Liver (tissue), 9 donors: Measurements from ENCODE around the gene AFTPH. TPM values are rescaled to one million over a fixed set of nuclear protein-coding genes. Genes with fewer than 3 reads are reported as not detected.

Experiments used
- DNase-seq: peaks from one replicate; pipeline ENCODE4 v3.0.0-alpha.2; 2017; ENCODE audit warnings: low spot score
- H3K27ac ChIP-seq, 2 donors: one replicate each; pipeline ENCODE4 v1.7.0; 2013; ENCODE audit warnings: inconsistent platforms in 2 of 2, low read length in 2 of 2, control low read depth in 1 of 2, low read depth in 1 of 2, mild to moderate bottlenecking in 1 of 2
- H3K27me3 ChIP-seq, 4 donors: one replicate each; pipeline versions ENCODE4 v1.6.1 to v1.7.0; 2013; ENCODE audit warnings: low read length in 3 of 4, inconsistent platforms in 1 of 4, mild to moderate bottlenecking in 1 of 4, moderate library complexity in 1 of 4; ENCODE audit not compliant: control insufficient read depth in 4 of 4, insufficient read depth in 4 of 4
- H3K36me3 ChIP-seq, 4 donors: one replicate each; pipeline versions ENCODE4 v1.6.1 to v1.7.0; 2013; ENCODE audit warnings: low read length in 3 of 4, mild to moderate bottlenecking in 3 of 4, low read depth in 1 of 4, moderate library complexity in 1 of 4; ENCODE audit not compliant: control insufficient read depth in 4 of 4, insufficient read depth in 3 of 4
- H3K4me1 ChIP-seq, 4 donors: one replicate each; pipeline versions ENCODE4 v1.6.1 to v1.7.0; 2013; ENCODE audit warnings: low read length in 3 of 4, mild to moderate bottlenecking in 3 of 4, moderate library complexity in 1 of 4; ENCODE audit not compliant: control insufficient read depth in 4 of 4, insufficient read depth in 4 of 4
- H3K4me3 ChIP-seq, 3 donors: one replicate each; pipeline versions ENCODE4 v1.6.1 to v1.7.0; 2013; ENCODE audit warnings: low read length in 3 of 3, control low read depth in 1 of 3, low read depth in 1 of 3, mild to moderate bottlenecking in 1 of 3
- H3K9ac ChIP-seq, 2 donors: one replicate each; pipeline ENCODE4 v1.7.0; 2013; ENCODE audit warnings: low read length in 2 of 2, mild to moderate bottlenecking in 2 of 2, moderate library complexity in 2 of 2, control low read depth in 1 of 2, low read depth in 1 of 2
- H3K9me3 ChIP-seq, 4 donors: one replicate each; pipeline versions ENCODE4 v1.6.1 to v1.7.0; 2013; ENCODE audit warnings: low read length in 3 of 4; ENCODE audit not compliant: control insufficient read depth in 4 of 4
- CTCF ChIP-seq: fragments of 150-350 bp; IDR thresholded peaks from 2 replicates; pipeline ENCODE4 v1.5.1; 2017; ENCODE audit warnings: improper control_type of control experiment, low read depth, low read length; ENCODE audit not compliant: missing input control
- EGR1 ChIP-seq, 2 donors: IDR thresholded peaks; 2 replicates each; pipeline ENCODE4 v1.6.1; 2016 to 2018; ENCODE audit warnings: antibody characterized with exemption in 2 of 2, low read depth in 2 of 2
- FOXA1 ChIP-seq: IDR thresholded peaks from 2 replicates; pipeline ENCODE4 v1.6.1; 2016; ENCODE audit warnings: antibody characterized with exemption
- FOXA2 ChIP-seq: IDR thresholded peaks from 2 replicates; pipeline ENCODE4 v1.6.1; 2016; ENCODE audit warnings: antibody characterized with exemption
- GABPA ChIP-seq, 2 donors: IDR thresholded peaks in 1 of 2; conservative IDR thresholded peaks in 1 of 2; 2 replicates each; pipeline ENCODE4 v1.6.1; 2016; ENCODE audit warnings: antibody characterized with exemption in 2 of 2, mild to moderate bottlenecking in 1 of 2, moderate library complexity in 1 of 2
- HNF4A ChIP-seq, 2 donors: conservative IDR thresholded peaks; 2 replicates each; pipeline ENCODE4 v1.6.1; 2016; ENCODE audit warnings: antibody characterized with exemption in 2 of 2, mild to moderate bottlenecking in 2 of 2
- JUND ChIP-seq, 2 donors: IDR thresholded peaks; 2 replicates each; pipeline ENCODE4 v1.6.1; 2016; ENCODE audit warnings: antibody characterized with exemption in 2 of 2
- NR2F2 ChIP-seq: IDR thresholded peaks from 2 replicates; pipeline ENCODE4 v1.6.1; 2016; ENCODE audit warnings: antibody characterized with exemption
- RAD21 ChIP-seq, 2 donors: IDR thresholded peaks; 2 replicates each; pipeline ENCODE4 v1.6.1; 2016; ENCODE audit warnings: antibody characterized with exemption in 2 of 2, mild to moderate bottlenecking in 2 of 2
- RXRA ChIP-seq, 2 donors: IDR thresholded peaks; 2 replicates each; pipeline ENCODE4 v1.6.1; 2017 to 2018; ENCODE audit warnings: antibody characterized with exemption in 2 of 2, mild to moderate bottlenecking in 1 of 2
- TAF1 ChIP-seq: conservative IDR thresholded peaks from 2 replicates; pipeline ENCODE4 v1.6.1; 2016; ENCODE audit warnings: antibody characterized with exemption, mild to moderate bottlenecking
- YY1 ChIP-seq: IDR thresholded peaks from 2 replicates; pipeline ENCODE4 v1.6.1; 2016; ENCODE audit warnings: antibody characterized with exemption, mild to moderate bottlenecking
- WGBS: extraction: QIAGEN DNeasy Blood & Tissue Kit; methylation state at CpG from one replicate; pipeline ENCODE4 v1.1.7; 2013; 5-methylcytosine and 5-hydroxymethylcytosine counted together
- polyA plus RNA-seq, 2 donors: library from polyadenylated mRNA; stranded (reverse) in 1 of 2; unstranded in 1 of 2; fragments of 200-250 nt in 1 of 2; fragments of >200 nt in 1 of 2; fragmentation: Nextera tagmentation in 1 of 2; extraction: Ambion mirVana in 1 of 2; gene quantifications; one replicate each; pipeline versions ENCODE4 v1.2.1 to v1.2.3, GENCODE V29; 2013 to 2015
- total RNA-seq, 2 donors: library from RNA; depleted of rRNA; stranded (reverse); fragments of >200 nt; gene quantifications; one replicate each; pipeline ENCODE4 v1.2.3, GENCODE V29; 2014
- TF ChIP-seq, protein P1 (sequence below): IDR thresholded peaks from 2 replicates; pipeline ENCODE4 v1.6.1; 2016; ENCODE audit warnings: antibody characterized with exemption
- TF ChIP-seq, protein P2 (sequence below): IDR thresholded peaks from 2 replicates; pipeline ENCODE4 v1.6.1; 2016; ENCODE audit warnings: antibody characterized with exemption
- TF ChIP-seq, protein P3 (sequence below): IDR thresholded peaks from 2 replicates; pipeline ENCODE4 v1.6.1; 2016; ENCODE audit warnings: antibody characterized with exemption
- TF ChIP-seq, protein P4 (sequence below): IDR thresholded peaks from 2 replicates; pipeline ENCODE4 v1.6.1; 2016; ENCODE audit warnings: antibody characterized with exemption, mild to moderate bottlenecking
- donor health status: healthy.
- donor health status: healthy.
- donor health status: healthy.
- donor health status: healthy.
- donor health status: healthy.

Gene AFTPH
- total and polyA plus RNA-seq, 4 donors, result 10.5 to 27.9 (median 20.6) TPM

- no peaks in the 10 kb centered on the region for H3K9me3 ChIP-seq
- no peak overlapping the region for H3K27ac ChIP-seq
- 53% methylated on average over 3 of the region's 3 CpGs for WGBS
- no peaks in the 10 kb centered on the region for H3K27me3 ChIP-seq
- peaks cover 12 to 37% (median 26%) of the 10 kb centered on the region in 4 donors for H3K4me1 ChIP-seq
- H3K36me3 ChIP-seq, result no peaks in the 10 kb centered on the region
- peak in 1 of 2 donors; percentile 9 for TF ChIP-seq HNF4A (conservative IDR thresholded peaks at IDR 0.05)
- TF ChIP-seq GABPA (IDR thresholded peaks at IDR 0.05 in 1 of 2, conservative IDR thresholded peaks at IDR 0.05 in 1 of 2), result no peak
- peak in 1 of 2 donors; percentile 4 for TF ChIP-seq RXRA (IDR thresholded peaks at IDR 0.05)
- H3K4me3 ChIP-seq, result no peak overlapping the region
- peak overlapping the region in 1 of 2 donors; percentile 7 for H3K9ac ChIP-seq
- no peak for DNase-seq
Measured at GRCh38 chr2:64534363-64534762, 10.2 kb downstream of the AFTPH start.

DNA sequence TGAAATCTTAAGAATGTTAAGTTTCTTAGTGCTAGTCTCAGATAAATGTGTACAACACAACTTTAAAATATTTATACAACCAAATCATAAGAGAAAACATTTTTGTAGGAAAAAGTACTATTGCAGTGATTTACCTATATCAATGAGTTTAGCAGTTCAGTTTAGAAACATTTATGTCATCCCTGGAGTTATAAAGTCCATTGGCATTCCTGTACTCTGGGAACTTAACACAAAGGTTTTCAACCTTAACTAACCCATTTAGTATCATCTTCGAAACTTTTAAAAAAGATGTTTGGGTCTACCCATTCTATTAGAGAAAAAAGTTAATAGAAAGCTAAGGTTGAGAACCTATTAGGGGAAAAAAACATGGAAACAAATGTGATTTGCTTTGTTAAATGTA is 10.9 kb downstream of the AFTPH start:
- no peak for TF ChIP-seq YY1
- no peak for TF ChIP-seq NR2F2
- TF ChIP-seq RXRA (IDR thresholded peaks at IDR 0.05), result peak in 1 of 2 donors; percentile 20
- TF ChIP-seq GABPA (IDR thresholded peaks at IDR 0.05 in 1 of 2, conservative IDR thresholded peaks at IDR 0.05 in 1 of 2), result no peak
- TF ChIP-seq, protein P1, sequence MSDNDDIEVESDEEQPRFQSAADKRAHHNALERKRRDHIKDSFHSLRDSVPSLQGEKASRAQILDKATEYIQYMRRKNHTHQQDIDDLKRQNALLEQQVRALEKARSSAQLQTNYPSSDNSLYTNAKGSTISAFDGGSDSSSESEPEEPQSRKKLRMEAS, result no peak
- peak; percentile 52 to 59 for TF ChIP-seq HNF4A (conservative IDR thresholded peaks at IDR 0.05)
- TF ChIP-seq EGR1 (IDR thresholded peaks at IDR 0.05; ENCODE audit: low read depth in 2 of 2), result no peak
- no peak for TF ChIP-seq FOXA2
- no peak for TF ChIP-seq RAD21 (IDR thresholded peaks at IDR 0.05)
- TF ChIP-seq JUND (IDR thresholded peaks at IDR 0.05), result no peak
- TF ChIP-seq, protein P2, sequence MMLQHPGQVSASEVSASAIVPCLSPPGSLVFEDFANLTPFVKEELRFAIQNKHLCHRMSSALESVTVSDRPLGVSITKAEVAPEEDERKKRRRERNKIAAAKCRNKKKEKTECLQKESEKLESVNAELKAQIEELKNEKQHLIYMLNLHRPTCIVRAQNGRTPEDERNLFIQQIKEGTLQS, result no peak
- TF ChIP-seq TAF1, result no peak
- no peak for TF ChIP-seq CTCF
- TF ChIP-seq, protein P3, sequence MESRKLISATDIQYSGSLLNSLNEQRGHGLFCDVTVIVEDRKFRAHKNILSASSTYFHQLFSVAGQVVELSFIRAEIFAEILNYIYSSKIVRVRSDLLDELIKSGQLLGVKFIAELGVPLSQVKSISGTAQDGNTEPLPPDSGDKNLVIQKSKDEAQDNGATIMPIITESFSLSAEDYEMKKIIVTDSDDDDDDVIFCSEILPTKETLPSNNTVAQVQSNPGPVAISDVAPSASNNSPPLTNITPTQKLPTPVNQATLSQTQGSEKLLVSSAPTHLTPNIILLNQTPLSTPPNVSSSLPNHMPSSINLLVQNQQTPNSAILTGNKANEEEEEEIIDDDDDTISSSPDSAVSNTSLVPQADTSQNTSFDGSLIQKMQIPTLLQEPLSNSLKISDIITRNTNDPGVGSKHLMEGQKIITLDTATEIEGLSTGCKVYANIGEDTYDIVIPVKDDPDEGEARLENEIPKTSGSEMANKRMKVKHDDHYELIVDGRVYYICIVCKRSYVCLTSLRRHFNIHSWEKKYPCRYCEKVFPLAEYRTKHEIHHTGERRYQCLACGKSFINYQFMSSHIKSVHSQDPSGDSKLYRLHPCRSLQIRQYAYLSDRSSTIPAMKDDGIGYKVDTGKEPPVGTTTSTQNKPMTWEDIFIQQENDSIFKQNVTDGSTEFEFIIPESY, result no peak
- no peak for TF ChIP-seq FOXA1
- TF ChIP-seq, protein P4, sequence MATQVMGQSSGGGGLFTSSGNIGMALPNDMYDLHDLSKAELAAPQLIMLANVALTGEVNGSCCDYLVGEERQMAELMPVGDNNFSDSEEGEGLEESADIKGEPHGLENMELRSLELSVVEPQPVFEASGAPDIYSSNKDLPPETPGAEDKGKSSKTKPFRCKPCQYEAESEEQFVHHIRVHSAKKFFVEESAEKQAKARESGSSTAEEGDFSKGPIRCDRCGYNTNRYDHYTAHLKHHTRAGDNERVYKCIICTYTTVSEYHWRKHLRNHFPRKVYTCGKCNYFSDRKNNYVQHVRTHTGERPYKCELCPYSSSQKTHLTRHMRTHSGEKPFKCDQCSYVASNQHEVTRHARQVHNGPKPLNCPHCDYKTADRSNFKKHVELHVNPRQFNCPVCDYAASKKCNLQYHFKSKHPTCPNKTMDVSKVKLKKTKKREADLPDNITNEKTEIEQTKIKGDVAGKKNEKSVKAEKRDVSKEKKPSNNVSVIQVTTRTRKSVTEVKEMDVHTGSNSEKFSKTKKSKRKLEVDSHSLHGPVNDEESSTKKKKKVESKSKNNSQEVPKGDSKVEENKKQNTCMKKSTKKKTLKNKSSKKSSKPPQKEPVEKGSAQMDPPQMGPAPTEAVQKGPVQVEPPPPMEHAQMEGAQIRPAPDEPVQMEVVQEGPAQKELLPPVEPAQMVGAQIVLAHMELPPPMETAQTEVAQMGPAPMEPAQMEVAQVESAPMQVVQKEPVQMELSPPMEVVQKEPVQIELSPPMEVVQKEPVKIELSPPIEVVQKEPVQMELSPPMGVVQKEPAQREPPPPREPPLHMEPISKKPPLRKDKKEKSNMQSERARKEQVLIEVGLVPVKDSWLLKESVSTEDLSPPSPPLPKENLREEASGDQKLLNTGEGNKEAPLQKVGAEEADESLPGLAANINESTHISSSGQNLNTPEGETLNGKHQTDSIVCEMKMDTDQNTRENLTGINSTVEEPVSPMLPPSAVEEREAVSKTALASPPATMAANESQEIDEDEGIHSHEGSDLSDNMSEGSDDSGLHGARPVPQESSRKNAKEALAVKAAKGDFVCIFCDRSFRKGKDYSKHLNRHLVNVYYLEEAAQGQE, result no peak
- Histone ChIP-seq H3K36me3 (no peaks in the 10 kb centered on the region), H3K9ac (no peak overlapping the region), H3K9me3 (no peaks in the 10 kb centered on the region), H3K27ac (no peak overlapping the region), H3K4me1 (peaks cover 9 to 40% (median 28%) of the 10 kb centered on the region in 4 donors), H3K4me3 (no peak overlapping the region), H3K27me3 (no peaks in the 10 kb centered on the region)
- 78% methylated on average over 1 of the region's 1 CpG for WGBS
- no peak for DNase-seq
